PC-9 (cell line): ENCODE data around the gene FCGBP. TPM values are rescaled to one million over a fixed set of nuclear protein-coding genes. Genes with fewer than 3 reads are reported as not detected.

Experiments used
- BruUV-seq: library from RNA; stranded (reverse); fragments of 400-500 nt; replicated peaks from 2 replicates; lab custom pipeline; 2021; lab: Mats Ljungman, UMichigan
- CTCF ChIA-PET: fragments of 300-600 bp; sonication (Branson Sonifier 250); formaldehyde crosslinking; loops from one replicate; lab custom pipeline; 2022; ENCODE audit warnings: antibody characterized with exemption; lab: Charles Lee
- POLR2A ChIA-PET: fragments of 300-600 bp; sonication (Branson Sonifier 250); formaldehyde crosslinking; loops from one replicate; lab custom pipeline; 2022; ENCODE audit warnings: antibody characterized with exemption; ENCODE audit not compliant: unreplicated experiment; lab: Charles Lee
- DNase-seq, 2 experiments: peaks; one replicate each; pipeline versions ENCODE4 v3.0.0 to v3.0.0-alpha.2; 2015 to 2022; ENCODE audit warnings: mixed read lengths in 1 of 2
- H2AFZ ChIP-seq: fragments of 200-600 bp; sonication (generic); 2 replicates; pipeline ENCODE4 v1.8.1; 2017; ENCODE audit warnings: antibody characterized with exemption
- H3F3A ChIP-seq: fragments of 200-600 bp; sonication (generic); 2 replicates; pipeline ENCODE4 v1.8.1; 2017; ENCODE audit warnings: antibody characterized with exemption, mild to moderate bottlenecking, low read depth; ENCODE audit not compliant: insufficient read depth
- H3K27ac ChIP-seq: fragments of 200-600 bp; sonication (generic); 2 replicates; pipeline ENCODE4 v1.6.1; 2016; ENCODE audit warnings: mixed run types
- H3K27me3 ChIP-seq: fragments of 200-600 bp; sonication (generic); 2 replicates; pipeline ENCODE4 v1.6.1; 2016; ENCODE audit warnings: low read depth, mixed run types; ENCODE audit not compliant: insufficient read depth
- H3K36me3 ChIP-seq: fragments of 200-600 bp; sonication (generic); 2 replicates; pipeline ENCODE4 v1.6.1; 2016; ENCODE audit warnings: low read depth, mixed run types
- H3K4me1 ChIP-seq: fragments of 200-600 bp; sonication (generic); replicated peaks from 2 replicates; pipeline ENCODE4 v1.6.1; 2016; ENCODE audit warnings: mixed run types; ENCODE audit not compliant: insufficient read depth
- H3K4me2 ChIP-seq: fragments of 200-600 bp; sonication (generic); 2 replicates; pipeline ENCODE4 v1.6.1; 2017; ENCODE audit warnings: mixed run types
- H3K4me3 ChIP-seq: fragments of 200-600 bp; sonication (generic); 2 replicates; pipeline ENCODE4 v1.6.1; 2016; ENCODE audit warnings: mixed run types
- H3K79me2 ChIP-seq: fragments of 200-600 bp; sonication (generic); 2 replicates; pipeline ENCODE4 v1.6.1; 2017; ENCODE audit warnings: low read depth, mixed run types
- H3K9me2 ChIP-seq: fragments of 200-600 bp; sonication (generic); 2 replicates; pipeline ENCODE4 v1.8.1; 2017; ENCODE audit warnings: mild to moderate bottlenecking; ENCODE audit not compliant: insufficient read depth
- H3K9me3 ChIP-seq: fragments of 200-600 bp; sonication (generic); 2 replicates; pipeline ENCODE4 v1.8.1; 2016; ENCODE audit warnings: low read depth; ENCODE audit not compliant: insufficient read depth
- H4K20me1 ChIP-seq: fragments of 200-600 bp; sonication (generic); 2 replicates; pipeline ENCODE4 v1.8.1; 2017; ENCODE audit not compliant: insufficient read depth
- CTCF ChIP-seq: fragments of 200-600 bp; sonication (generic); conservative IDR thresholded peaks from 2 replicates; pipeline ENCODE4 v1.6.1; 2017; ENCODE audit warnings: mixed run types, antibody characterized with exemption, mild to moderate bottlenecking, moderate library complexity
- EZH2 ChIP-seq: fragments of 200-600 bp; sonication (generic); IDR thresholded peaks from 2 replicates; pipeline ENCODE4 v1.8.0; 2017; ENCODE audit warnings: antibody characterized with exemption, low read depth
- intact Hi-C: fragments of 100-400 bp; cut with micrococcal nuclease; formaldehyde crosslinking; loops from one replicate; pipeline ENCODE4 v1.10.0; 2022; ENCODE audit not compliant: unreplicated experiment
- total RNA-seq: library from RNA; stranded (reverse); gene quantifications from 2 replicates; pipeline ENCODE4 v1.2.3, GENCODE V29; 2021

The FCGBP gene
- total RNA-seq, 1 experiment from 2014 or later = 5.8 TPM

- peaks cover 18% of the 10 kb centered on the region for H3K4me1 ChIP-seq
- no peaks in the 10 kb centered on the region for H3K9me3 ChIP-seq
- H3K27ac ChIP-seq = peak overlapping the region; percentile 71
- H3K27me3 ChIP-seq = no peaks in the 10 kb centered on the region
- H3K4me3 ChIP-seq = peak overlapping the region; percentile 85
- peaks cover 14% of the 10 kb centered on the region; the same call in 1 of the 2 replicates for H3K36me3 ChIP-seq
- TSS peak; percentile 72 for BruUV-seq
- H4K20me1 ChIP-seq = no peaks in the 10 kb centered on the region
- H2AFZ ChIP-seq = peak overlapping the region; percentile 93
- POLR2A ChIA-PET = interaction anchor here (0.5 to 1.0 kb wide), 8 partner anchors 21 to 539 kb away, joined by 3 to 16 read pairs (median 6); no protein-coding TSS in a partner anchor
- intact Hi-C loops = no loop called here
- CTCF ChIA-PET = interaction anchor here (1.0 to 1.4 kb wide), 3 partner anchors 124 to 296 kb away, joined by 3 to 5 read pairs (median 5); partner anchors contain the start of gene FBL
- peak overlapping the region; percentile 85 for H3K4me2 ChIP-seq
- H3K9me2 ChIP-seq = no peaks in the 10 kb centered on the region
- DNase-seq = no peak
- TF ChIP-seq EZH2 (no peak), CTCF (no peak)
- peaks cover 4% of the 10 kb centered on the region; the same call in 1 of the 2 replicates for H3F3A ChIP-seq
- peaks cover 28% of the 10 kb centered on the region for H3K79me2 ChIP-seq
These were observed 35.9 kb upstream of the FCGBP start for GRCh38 chr19:39970425-39970674.

- ChIA-PET CTCF (interaction anchor here (0.7 to 1.4 kb wide), 4 partner anchors 123 to 310 kb away, joined by 3 to 5 read pairs (median 4); partner anchors contain the start of gene FBL), POLR2A (interaction anchor here (0.5 to 0.6 kb wide), 2 partner anchors 48 to 170 kb away, joined by 7 to 9 read pairs; no protein-coding TSS in a partner anchor)
- Histone ChIP-seq H3K79me2 (peaks cover 28% of the 10 kb centered on the region), H3F3A (peaks cover 4% of the 10 kb centered on the region; the same call in 1 of the 2 replicates), H3K4me3 (peak overlapping the region; percentile 85), H3K9me2 (no peaks in the 10 kb centered on the region), H3K4me2 (peak overlapping the region; percentile 85), H3K4me1 (peaks cover 18% of the 10 kb centered on the region), H3K36me3 (peaks cover 14% of the 10 kb centered on the region; the same call in 1 of the 2 replicates), H2AFZ (peak overlapping the region; percentile 93), H4K20me1 (no peaks in the 10 kb centered on the region), H3K27me3 (no peaks in the 10 kb centered on the region), H3K9me3 (no peaks in the 10 kb centered on the region), H3K27ac (peak overlapping the region; percentile 71)
- intact Hi-C loops = no loop called here
- no TSS peak for BruUV-seq
- no peak for TF ChIP-seq EZH2
- no peak for TF ChIP-seq CTCF
- no peak for DNase-seq
These were observed 35.4 kb upstream of the FCGBP start for GRCh38 chr19:39969681-39970424.

- TF ChIP-seq CTCF (no peak), EZH2 (no peak)
- Histone ChIP-seq H4K20me1 (no peaks in the 10 kb centered on the region), H3K4me3 (peak overlapping the region; percentile 85; the same call in 1 of the 2 replicates), H3K27me3 (no peaks in the 10 kb centered on the region), H3K9me2 (no peaks in the 10 kb centered on the region), H3K4me2 (peak overlapping the region; percentile 85), H3K36me3 (peaks cover 9% of the 10 kb centered on the region; the same call in 1 of the 2 replicates), H3K9me3 (no peaks in the 10 kb centered on the region), H3K27ac (no peak overlapping the region), H3K79me2 (peaks cover 28% of the 10 kb centered on the region), H2AFZ (peak overlapping the region; percentile 93; the same call in 1 of the 2 replicates), H3F3A (peaks cover 4% of the 10 kb centered on the region; the same call in 1 of the 2 replicates), H3K4me1 (peaks cover 18% of the 10 kb centered on the region)
- BruUV-seq = no TSS peak
- POLR2A ChIA-PET = no interaction called here
- CTCF ChIA-PET = interaction anchor here (0.7 kb wide), 1 partner anchor 311 kb away, joined by 4 read pairs; no protein-coding TSS in a partner anchor
- intact Hi-C loops = no loop called here
- DNase-seq = no peak
These were observed 34.8 kb upstream of the FCGBP start for GRCh38 chr19:39969266-39969665.
